Retina (tissue), 1 donor: ENCODE results near the gene LSG1.

Source experiments
- DNase-seq: peaks from one replicate; pipeline ENCODE4 v3.0.0-alpha.2; 2016

The LSG1 gene

DNA sequence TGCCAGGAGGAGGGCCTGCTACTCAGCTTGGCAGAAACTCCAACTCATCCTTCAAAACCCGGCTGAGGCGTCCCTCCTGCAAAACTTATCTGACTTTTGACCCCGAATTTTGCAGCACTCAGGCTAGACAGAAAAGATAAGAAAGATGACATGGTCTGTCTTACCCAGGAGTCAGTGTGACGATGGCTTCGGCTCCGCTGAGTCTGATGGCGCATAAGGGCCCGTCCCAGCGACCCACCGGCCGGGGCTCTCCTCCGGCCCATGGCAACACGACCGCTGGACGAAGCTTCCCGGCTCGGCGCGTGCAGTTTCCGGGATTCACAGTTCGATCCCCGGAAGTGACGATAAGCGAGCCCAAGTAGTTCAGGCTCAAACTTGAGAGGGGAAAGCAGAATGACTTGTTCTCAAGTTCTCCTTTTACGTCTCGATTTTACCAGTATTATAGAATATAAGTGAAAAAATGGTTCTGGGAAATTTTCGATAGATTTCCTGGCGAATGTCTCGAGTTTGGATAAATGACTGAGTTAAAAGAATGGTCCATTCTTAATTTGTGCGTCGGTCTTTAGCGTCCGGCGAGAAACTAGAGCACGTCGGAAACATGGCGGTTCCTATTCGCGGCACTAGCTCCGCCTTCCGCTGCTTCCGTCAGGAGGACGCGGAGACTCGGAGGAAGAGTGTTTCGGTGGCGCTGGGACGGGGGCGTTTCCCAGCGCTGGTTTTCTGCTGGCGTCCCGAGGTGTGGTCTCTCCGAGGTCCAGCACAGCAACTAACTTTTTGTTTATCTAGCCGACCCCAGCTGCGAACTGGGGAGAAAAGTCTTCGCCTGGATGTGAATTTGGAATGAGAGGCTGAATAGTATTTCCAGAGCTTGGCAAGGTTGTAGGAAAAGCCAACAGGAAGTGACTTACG is at the start of gene LSG1:
TSS of gene LSG1 (minus strand) at position 292 of the 909 bp plus-strand sequence. CDS start at position 263, 29 bp downstream.
- DNase-seq, result peak; percentile 98

- no peak for DNase-seq
Measured at GRCh38 chr3:194720048-194720447, 48.1 kb upstream of the LSG1 start.

GRCh38 chr3:194718079-194718478 is 46.1 kb upstream of the LSG1 start:
- peak; percentile 38 for DNase-seq

- DNase-seq, result no peak
Measured at GRCh38 chr3:194715022-194715800, 43.2 kb upstream of the LSG1 start.

DNA sequence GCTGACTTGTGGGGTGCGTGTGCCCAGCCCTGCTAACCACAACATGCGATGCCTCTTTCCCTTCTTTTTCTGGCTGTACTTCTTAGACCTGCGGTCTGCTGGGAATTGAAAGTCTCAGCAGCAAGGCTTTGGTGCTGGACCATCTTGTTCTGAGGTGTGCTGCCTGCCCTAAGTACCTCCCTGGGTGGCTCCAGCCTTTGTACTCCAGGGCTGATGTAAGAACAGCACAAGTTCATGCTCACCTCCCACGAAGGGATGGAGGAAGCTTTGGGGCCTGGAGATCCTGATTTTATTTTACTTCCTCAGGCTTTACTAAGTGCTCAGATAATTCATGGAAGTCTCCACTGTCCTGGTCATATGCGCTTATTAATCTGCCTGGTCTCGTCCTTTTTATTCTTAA is 42.6 kb upstream of the LSG1 start:
- DNase-seq, result no peak

- no peak for DNase-seq
Measured at GRCh38 chr3:194714137-194714455, 42.1 kb upstream of the LSG1 start.

GRCh38 chr3:194713299-194714136 is 41.5 kb upstream of the LSG1 start:
- DNase-seq, result no peak

DNA sequence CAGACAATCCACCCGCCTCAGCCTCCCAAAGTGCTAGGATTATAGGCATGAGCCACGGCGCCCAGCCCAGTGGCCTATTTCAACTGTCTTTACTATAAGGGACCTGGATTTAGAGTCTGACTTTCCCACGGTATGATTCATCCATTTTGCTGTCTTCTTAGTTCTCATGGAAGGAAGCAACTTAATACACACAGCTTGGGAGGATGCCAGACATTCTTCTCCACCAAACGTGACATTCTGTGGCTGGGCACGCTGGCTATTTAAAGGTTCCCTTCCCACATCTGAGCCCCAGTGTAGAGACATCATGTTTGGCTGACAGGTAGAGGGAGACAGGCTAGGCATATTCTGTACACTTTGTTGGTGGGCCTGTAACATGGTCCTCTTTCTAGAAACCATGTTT is 39.9 kb upstream of the LSG1 start:
- DNase-seq, result no peak

DNA sequence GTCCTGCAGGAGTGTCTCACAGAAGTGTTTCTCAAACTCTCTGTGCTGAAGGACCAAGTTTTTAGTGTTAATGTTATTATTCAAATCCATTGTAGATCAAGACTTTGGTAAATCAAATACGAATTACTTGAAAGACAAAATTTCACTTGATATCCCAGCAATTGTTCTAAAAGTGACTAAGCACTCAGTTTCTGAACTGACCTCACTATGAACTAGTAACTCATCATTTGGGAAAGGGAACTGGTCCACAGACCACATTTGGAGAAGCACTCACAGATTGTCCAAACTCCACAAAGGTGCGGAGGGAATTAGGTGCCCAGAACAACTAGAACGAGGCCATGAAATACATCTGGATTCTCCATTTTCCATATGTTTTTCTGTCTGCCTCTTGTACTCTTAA is 39.3 kb upstream of the LSG1 start:
- DNase-seq, result no peak

DNA sequence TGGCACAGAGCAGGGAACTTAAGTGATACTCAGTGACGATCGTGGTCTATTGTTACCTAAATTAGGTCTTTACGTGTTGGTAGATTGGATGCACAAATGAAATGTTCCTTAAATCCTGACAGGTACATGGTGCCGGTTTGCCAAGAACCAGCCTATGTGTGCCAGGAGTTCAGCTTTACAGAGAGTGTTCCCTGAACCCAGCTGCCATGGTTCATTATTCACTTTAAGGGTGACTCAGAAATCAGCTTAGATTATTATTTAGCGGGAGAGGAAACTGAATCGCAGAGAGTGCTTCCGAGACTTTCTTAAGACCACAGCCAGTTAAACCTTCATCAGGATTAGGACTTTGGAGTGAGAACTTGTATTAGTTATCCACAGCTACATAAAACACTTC is 35.2 kb upstream of the LSG1 start:
- no peak for DNase-seq

GRCh38 chr3:194705761-194706160 is 33.8 kb upstream of the LSG1 start:
- no peak for DNase-seq

DNA sequence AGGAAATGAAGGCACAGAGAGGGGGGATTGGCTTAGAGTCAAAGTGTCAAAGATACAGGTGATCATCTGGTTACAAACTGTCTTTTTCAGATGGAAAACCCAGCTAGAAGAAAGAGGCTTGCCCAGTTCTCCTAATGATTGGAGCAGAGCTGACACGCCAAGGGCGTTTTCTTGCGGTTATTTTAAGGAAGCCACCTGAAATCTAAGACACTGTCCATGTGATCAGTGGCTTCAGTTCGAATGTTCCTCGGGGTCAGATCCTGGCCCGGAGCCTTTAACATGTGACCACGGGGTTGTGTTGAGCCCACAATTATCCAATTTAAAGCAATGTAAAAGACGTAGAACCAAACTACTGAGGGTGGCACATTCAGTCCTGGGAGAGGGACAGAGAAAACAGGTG is 33.2 kb upstream of the LSG1 start:
- no peak for DNase-seq

DNA sequence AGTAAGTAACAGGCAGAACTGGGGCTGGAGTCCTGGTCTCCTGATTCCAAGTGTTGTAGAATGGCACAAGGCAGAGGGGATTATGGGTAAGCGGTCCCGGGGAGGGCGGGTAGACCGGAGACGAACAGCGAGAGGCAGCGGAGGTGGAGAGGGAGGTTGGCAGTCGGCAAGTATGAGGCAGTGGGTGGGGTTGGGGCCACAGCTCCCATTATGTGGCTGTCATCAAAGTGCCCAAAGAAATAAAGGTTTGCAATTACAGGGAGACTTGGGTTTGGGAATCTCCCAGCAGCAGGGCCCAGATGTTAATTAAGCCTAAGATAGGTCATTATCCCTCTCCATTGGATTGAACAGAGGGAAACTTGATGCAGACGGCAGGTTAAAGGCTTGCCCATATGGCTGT is 30.6 kb upstream of the LSG1 start:
- DNase-seq, result no peak

DNA sequence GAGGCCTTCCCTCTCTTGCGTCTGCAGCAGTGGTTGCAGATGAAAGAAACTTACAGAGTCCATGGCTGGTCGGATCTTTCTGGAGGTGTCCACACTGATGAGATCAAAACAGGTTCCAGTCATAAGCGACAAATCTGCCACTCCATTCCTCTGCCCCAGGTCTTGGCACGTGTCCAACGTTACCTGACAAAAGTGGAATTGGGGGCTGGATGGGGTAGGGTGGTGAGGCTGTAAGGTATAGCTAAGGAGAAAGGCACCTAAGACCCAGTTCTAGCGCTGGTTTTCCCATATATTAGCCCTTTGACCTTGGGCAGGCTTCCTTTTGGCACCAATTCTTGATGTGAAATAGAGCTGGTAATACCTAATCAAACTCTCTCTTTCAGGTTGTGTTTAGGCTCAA is 24.7 kb upstream of the LSG1 start:
- no peak for DNase-seq

DNA sequence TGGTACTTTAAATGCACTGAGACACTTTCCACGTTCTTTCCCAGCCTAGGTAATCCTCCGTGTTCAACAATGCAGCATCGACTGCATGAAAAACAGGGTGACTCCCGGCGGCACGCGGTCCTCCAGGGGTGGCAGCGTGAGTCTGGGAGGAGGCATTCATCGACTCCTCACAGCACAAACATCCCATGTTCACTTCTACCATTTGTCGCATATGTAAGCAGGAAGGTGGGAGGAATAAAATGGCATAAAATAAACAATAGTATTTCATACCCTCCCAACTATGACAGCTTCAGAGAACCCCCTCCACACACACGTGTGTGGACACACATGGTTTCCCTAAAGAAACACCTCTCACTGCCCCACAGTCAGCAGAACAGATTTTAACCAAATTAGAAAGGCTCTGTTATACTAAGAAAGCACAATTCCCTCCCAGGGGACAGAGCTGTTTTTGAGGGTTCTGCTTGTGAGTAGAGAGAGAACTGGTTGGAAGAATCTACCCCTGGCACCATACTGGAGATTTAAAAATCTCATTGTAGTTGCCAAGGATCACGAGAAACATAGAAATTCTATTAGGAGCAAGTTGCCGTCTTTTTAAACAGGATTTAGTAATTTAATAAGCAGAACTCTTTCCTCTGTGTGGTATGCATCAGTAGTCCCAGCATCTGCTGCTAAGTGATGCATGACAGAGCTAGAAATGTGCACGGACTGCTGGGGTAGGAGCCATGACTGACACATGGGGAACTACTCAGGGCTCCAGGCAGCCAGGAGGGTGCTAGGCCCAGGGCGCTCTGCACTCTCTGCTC is 19.7 kb upstream of the LSG1 start:
- peak; percentile 69 for DNase-seq

- DNase-seq, result no peak
Measured at GRCh38 chr3:194690501-194691372, 18.7 kb upstream of the LSG1 start.

DNA sequence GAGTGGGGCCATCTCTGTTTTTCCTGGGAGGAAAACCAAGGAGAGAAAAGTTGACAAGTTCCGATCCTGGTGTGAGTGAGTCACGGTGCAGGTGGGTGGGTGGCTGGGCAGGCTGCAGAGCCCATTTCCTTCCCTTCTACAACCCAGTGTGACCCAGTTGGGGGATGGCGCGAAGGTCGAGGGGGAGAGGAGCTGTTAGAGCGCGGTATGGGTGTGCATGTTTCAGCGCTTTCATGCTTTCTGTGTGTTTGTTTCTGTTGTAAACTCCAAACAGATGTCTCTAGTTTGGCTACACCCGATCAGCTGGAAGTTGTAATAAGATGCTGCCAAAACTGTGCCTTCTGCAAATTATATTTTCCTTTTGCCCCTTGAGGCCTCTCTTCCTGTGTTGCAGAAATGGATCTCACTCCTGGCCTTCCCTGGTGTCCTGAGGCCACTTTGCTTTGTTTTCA is 17.5 kb upstream of the LSG1 start:
- no peak for DNase-seq

GRCh38 chr3:194688946-194689345 is 17.0 kb upstream of the LSG1 start:
- DNase-seq, result no peak

- peak; percentile 49 for DNase-seq
Measured at GRCh38 chr3:194688200-194688740, 16.3 kb upstream of the LSG1 start.

DNA sequence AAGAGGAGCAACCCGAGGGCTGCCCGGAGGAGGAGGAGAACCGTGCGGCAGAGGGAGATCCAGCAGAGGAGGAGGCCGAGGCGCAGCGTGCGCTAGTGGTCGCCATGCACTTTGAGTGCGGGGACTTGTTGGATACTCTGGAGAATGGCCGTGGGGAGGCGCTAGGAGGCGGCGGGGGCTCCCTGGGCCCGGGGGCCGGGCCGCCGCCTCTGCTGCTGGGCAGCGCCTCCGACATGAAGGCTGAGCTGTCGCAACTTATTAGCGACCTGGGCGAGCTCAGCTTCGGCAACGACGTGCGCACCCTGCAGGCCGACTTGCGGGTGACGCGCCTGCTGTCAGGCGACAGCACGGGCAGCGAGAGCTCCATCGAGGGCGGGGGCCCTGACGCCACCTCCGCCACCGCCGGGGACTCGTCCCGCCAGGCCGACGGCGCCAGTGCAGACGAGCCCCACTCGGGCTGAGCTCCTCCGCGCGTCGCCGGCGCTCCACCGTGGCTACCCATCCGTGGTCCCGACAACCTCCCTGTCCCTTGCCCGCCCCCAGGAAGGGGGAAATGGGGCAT is 15.7 kb upstream of the LSG1 start:
- DNase-seq, result no peak
